Stimulated activated CD8-positive, alpha-beta memory T cell treated with anti-CD3 and anti-CD28 coated beads, Interleukin-4, amount 100 ng/mL, for 48 hours (primary cell): ENCODE data around the gene MPC1L.
"Not testable (repeated sequence)": the region's sequence is repeated elsewhere in the genome, so short reads cannot be mapped to it uniquely, and the experiment has no call there.

Experiments
- DNase-seq: peaks from one replicate; pipeline ENCODE4 v3.0.0-alpha.2; 2020

MPC1L gene

DNA sequence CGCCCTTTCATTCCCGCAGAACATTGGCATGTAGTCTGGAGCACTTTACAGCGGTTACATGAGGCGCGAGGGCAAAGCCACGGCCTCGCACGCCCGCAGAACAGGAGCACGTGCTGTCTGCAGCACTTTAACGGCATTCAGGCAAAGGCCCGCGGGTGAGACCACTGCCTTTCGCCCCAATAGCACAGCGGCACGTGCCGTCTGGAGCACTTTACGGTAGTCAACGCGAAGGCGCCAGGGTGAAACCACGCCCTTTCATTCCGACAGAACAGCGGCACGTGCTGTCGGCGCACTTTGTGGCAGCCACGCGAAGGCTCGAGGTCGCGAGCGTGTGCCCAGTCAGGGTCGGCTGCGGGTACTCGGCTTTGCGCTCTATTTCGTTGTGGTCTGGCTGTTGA lies at the start of gene MPC1L:
TSS of gene MPC1L (plus strand) at position 290 of the 398 bp plus-strand sequence. CDS start 138 bp downstream, outside the sequence.
- DNase-seq, result no peak

DNA sequence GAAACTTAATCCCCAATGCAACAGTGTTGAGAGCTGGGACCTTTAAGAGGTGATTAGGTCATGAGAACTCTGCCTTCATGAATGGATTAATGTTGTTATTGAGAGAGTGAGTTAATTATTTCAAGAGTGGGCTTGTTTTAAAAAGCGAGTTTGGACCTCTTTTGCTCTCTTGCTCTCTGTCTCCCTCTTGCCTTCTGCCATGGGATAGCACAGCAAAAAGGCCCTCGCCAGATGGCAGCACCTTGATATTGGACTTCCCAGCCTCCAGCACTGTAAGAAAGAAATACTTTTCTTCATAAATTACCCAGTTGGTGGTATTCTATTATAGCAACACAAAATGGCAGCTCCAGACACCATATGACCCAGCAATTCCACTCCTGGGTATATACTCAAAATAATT lies 49.5 kb upstream of the MPC1L start:
- peak; percentile 29 for DNase-seq

DNA sequence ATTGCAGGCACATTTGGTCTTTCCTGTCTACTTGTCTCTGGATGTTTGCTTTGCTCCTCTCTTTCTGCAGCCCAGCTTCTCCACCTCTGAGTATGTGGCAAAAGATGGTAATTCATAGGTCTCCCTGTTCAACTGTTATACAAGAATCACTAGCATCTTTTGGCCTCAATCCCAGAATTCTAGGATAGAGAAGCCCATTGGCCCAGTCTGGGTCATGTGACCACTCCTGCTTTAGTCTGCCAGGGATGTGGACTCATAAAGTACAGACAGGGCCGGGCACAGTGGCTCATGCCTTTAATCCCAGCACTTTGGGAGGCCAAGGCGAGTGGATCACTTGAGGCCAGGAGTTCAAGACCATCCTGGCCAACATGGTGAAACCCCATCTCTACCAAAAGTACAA lies 47.8 kb upstream of the MPC1L start:
- DNase-seq, result not testable (repeated sequence)

DNA sequence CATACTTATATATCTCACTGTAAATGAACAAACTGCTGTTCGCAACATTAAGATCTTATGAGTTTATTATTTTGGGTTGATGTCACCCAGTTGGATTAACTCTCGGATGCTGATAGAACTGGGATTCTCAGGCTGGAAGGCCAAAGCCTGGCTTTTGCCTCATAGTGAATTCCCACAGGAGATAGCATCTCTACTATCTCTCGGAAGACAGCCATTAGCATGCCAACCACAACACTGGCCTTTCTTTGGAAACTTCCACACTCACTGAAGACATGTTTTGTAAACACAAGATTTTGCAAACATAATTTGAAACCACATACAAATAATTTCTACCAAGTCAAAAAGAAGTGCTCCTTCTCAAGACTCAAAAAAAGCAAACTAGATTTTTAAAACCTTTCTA lies 46.9 kb upstream of the MPC1L start:
- DNase-seq, result no peak

DNA sequence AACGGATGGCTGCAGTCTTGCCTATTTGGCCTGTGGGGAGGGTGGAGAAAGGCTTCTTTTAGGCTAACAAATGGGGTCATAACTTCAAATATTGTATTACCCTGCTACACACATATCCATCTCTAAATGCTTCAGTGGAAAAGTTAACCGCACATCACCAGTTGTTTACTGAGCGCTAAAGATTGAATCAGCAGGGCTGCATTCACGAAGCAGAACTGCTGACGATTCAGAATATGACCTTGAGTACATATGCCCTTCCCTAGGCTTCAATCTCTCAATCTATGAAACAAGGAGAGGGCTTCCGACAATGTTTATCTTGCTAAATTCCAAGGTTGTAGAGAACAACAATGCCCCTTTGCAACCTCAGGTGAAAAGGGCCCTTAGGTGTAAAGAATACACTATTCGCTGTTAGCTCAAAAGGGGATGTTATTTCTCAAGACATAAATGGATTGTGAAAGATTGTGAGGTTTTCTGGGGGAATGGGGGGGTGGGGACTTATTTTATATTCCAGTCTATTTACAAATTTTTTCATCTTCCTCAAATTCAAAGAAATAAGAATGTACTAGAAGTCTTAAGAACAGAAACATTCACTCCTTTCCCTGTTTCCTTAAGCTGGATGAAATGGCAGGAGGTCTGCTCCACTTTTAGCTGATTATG lies 45.1 kb upstream of the MPC1L start:
- DNase-seq, result no peak

DNA sequence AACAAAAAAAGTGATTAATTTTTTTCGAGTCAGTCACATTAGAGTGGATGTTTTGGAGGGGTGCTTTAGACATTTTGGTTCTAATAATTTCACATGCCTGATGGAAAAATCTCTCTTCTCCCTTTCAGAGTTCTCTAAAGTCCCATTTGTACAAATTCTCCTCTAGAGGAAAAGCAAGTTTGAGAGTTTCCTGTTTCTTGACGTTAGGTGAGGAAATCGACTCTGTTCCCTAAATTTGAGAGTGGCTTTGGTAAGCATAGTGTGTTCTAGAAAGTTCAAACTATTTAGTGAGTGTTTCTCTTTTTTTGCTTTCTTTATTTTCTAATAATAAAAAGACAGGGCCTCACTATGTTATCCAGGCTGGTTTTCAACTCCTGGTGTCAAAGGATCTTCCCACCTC lies 44.1 kb upstream of the MPC1L start:
- DNase-seq, result no peak

DNA sequence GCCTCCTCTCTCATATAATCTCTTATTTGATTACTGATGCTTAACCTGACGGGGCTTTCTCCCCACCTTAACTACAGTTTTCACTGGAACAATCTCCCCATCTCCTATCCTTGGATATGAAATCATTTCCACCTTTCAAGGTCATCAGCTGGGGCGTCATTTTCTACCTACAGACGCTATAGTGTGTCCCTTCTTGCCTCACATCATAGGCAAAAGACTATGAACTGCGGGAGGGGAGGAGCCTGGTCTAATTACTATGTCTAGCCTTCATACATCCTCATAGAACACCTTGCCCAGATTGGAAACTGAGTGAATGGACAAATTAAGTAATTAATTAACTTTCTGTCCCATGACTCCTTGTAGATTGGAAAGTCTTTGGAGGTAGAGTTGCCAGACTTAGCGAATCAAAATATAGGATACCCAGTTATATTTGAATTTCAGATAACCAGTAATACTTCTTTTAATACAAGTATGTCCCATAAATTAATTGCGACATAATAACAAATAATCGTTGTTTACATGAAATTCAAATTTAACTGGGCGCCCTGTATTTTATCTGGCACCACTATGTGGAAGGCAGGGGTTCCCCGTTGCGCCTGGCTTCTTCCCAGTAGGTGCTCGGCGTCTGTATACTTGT lies 43.2 kb upstream of the MPC1L start:
- no peak for DNase-seq

DNA sequence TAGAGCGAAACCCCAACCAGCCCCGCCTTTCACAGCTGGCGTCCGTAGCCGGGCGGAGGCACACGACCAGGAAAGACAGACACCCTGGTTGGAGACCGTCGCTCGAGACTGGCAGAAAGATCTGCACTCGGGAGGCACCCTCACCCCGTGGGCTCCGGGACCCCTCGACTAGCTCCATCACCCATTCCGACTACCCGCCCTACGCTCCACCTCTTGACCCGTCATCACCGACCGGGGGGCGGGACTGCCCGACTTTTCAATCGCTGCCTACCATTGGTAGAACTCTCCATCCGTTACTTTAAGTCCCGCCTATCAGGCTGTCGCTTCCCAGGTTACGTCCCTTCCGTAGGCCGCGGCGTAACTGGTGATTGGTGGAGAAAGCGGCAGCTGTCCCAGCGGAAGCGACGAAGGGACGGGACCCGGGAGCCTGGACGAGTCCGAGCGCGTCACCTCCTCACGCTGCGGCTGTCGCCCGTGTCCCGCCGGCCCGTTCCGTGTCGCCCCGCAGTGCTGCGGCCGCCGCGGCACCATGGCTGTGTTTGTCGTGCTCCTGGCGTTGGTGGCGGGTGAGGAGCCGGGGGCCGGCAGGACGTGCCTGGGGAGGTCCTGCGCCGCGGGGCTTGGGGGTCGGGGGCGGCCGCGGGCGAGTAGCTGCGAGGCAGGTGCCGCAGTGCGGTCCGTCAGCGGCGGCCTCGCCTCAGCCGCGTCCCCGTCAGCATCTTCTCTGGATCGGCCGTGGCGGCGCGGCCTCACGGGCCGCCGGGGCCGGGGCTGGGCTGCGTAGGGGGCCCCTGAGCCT lies 42.5 kb upstream of the MPC1L start, which contains the start of gene ATP6AP2:
TSS of gene ATP6AP2 (plus strand) at position 434 of the 799 bp plus-strand sequence. CDS start at position 530, 96 bp downstream.
- DNase-seq, result peak; percentile 89

DNA sequence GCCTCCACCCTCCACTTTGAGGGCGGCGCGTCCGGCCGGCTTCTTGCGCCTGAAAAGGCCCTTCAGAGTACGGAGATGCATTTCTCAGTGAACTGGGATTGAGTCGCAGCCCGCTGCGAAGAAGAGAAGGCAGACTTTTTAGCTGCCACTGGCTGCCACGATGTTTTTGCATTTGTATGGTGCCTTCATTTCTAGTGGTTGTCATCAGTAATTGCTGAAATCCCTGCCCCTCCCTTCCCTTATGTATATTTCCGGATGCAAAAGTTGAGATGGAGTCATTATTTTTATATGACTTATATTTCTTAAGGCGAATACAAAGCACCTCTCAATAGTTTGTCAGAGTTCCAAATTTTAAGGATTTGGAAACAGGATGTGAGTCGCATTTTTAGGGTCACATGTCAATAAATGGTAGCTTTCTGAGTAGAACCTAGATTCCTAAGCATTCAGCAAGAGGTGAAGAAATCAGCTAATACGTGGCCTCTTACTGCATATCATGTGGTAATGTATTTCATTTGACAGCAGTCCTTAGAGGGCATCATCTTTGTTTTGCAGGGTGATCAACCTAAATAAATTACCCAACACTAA lies 41.8 kb upstream of the MPC1L start:
- DNase-seq, result peak; percentile 27

DNA sequence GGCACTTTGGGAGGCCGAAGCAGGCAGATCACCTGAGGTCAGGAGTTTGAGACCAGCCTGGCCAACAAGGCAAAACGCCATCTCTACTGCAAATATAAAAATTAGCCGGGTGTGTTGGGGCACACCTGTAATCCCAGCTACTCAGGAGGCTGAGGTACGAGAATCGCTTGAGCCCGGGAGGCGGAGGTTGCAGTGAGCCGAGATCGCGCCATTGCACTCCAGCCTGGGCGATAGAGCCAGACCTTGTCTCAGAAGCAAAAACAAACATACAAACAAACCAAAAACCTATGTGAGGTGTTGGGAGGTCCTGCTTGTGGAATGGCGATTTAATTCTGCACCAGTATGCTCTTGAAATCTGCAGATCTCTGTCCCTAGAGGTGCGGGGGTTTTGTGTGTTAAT lies 41.0 kb upstream of the MPC1L start:
- DNase-seq, result not testable (repeated sequence)

DNA sequence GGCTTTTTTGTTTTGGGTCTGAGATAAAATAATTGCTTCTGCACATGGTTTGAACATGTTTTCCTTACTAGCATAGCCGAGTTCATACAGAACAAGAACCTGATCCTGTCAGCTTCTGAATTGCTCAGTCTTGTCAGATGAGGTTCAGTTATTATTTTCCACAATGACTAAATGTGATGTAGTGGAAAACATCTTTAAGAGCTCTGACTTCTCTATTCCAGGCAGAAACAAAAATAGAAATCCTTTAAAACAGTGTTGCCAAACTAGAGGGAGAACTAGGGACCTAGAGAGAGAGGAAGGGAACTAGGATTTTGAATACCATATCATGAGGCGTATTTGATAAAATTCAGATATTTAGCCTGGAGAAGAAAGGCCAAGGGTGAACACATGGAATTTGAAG lies 40.4 kb upstream of the MPC1L start:
- DNase-seq, result no peak

DNA sequence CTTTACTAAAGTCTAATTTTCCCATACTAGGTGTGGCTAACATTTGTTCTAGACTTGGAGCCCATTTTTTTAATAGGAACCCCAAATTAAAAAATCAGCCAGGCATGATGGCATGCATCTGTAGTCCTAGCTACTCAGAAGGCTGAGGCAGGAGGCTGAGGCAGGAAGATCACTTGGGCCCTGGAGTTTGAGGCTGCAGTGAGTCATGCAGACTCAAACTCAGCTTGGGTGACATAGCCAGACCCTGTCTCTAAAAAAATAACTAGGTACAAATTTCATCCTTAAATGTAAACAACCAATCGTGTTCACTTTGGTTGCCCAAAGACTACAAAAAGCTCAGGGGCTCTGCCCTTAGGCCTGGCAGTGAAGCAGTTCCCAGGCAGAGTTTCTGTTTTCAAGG lies 35.6 kb upstream of the MPC1L start:
- DNase-seq, result not testable (repeated sequence)

DNA sequence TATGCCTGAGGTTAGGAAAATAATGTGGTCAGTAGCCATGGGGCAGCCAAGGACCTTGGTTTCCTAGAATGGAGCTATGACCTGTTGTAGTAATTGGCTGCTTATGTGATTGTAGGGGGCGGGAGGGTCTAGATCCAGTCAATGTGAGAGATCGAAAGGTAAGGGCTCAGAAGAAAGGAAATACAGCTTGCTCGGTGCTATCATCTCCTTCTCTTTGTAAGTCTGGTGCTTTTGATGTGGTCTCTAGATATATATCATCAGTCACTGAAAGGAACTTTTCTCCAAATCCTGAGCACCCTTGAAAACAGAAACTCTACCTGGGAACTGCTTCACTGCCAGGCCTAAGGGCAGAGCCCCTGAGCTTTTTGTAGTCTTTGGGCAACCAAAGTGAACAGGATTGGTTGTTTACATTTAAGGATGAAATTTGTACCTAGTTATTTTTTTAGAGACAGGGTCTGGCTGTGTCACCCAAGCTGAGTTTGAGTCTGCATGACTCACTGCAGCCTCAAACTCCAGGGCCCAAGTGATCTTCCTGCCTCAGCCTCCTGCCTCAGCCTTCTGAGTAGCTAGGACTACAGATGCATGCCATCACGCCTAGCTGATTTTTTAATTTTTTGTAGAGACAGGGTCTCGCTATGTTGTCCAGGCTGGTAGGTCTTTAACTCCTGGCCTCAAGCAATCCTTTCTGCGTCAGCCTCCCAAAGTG lies 33.5 kb upstream of the MPC1L start:
- peak; percentile 36 for DNase-seq

DNA sequence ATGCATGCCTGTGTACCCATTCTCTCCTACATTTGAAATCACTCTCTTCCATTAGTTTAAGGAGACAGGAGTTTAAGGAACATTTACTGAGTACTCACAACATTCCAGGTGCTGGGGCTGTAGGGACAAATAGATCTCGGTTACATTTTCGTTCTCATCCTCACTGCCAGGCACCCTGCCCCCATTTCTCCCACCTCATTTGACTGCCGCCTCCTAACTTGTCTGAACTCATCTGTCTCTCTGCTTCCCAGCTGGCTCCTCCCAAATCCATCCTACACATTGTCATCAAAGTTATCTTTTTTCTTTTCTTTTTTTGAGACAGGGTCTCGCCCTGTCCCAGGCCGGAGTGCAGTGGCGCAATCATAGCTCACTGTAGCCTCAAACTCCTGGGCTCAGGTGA lies 19.8 kb upstream of the MPC1L start:
- DNase-seq, result no peak

DNA sequence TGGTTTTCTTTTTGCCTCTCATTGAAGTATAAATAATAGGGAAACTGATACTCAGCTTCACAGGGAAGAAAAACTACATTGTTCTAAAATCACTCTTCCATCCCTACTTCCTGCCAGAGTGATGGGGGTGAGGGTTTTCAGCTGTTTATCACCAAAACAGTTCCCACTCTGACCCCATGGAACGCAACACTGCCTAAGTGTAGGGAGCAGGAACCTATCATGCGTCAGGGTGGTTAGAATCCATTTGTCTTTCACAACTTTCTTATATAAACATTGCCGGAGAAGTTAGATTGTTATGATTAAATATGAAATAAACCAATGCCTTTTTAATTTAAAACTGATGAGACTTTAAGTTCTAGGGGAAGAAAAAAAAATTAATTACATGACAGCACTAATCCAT lies 15.8 kb upstream of the MPC1L start:
- no peak for DNase-seq

DNA sequence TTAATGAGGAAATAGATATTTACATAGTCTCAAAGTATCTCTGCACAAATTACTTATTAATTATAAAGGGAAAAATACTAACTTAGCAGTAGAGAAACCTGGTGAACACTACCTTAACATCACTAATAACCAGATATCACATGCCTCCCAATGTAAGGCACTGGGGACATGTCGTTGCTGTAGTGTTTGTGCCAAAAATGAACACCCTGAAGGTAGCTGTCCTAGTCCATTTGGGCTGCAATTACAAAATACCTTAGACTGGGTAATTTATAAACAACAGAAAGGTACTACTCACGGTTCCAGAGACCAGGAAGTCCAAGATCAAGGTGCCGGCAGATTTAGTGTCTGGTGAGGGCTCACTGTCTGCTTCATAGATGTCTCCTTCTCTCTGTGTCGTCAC lies 10.7 kb upstream of the MPC1L start:
- no peak for DNase-seq

DNA sequence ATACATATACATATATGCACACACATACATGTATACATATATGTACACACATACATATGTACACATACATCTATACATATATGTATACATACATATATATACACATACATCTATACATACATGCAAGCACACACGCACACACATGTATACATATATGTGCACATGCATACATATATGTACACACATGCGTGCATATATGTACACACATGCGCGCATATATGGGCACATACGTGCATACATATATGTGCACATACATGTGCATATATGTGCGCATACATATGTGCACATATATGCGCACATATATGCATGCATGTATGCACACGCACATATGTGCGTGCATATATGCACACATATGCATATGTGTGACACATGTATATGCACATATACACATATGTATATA lies 7.3 kb upstream of the MPC1L start:
- DNase-seq, result no peak

DNA sequence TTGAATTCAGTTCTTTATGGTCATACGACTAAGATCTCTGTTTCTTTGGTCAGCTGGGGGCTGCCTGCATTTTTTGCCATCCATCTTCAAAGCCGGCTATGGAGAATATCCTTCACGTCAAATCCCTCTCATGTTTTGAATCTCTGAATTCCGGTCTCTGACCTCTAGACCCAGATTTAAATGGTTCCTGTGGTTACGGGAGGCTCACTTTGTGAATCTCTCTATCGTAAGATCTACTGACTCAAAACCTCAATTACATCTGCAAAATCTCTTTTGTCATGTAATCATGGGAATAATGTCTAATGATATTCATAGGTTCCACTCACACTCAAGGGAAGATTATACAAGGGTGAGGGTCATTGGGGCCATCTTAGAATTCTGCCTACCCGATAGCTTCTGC lies 5.7 kb upstream of the MPC1L start:
- DNase-seq, result no peak

DNA sequence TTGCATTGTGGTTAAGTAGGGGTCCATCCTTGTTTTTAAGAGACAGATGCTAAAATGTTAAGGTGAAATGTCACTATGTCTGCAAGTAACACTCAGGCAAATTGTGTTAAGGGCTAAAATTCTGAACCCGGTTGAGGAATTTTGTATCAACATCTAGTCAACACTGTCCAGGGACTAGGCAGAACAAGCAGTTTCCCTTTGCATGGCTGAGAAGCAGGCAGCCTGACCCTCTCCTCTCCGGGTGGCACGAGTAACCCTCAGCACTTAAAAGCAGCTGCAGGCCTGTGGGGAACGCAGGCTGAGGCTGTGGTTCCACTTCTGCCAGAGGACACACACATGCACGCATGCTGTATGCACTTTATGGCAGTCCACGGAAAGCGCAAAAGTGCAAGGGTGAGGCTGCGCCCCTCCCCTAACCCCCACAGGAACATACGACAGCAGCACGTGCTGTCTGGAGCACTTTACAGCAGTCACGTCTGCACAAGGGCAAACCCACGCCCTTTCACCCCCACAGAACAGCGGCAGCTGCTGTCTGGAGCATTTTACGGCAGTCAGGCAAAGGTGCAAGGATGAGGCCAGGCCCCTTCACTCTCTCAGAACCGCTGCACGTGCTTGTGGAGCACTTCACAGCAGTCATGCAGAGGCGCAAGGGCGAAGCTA lies 619 bp upstream of the MPC1L start:
- no peak for DNase-seq

DNA sequence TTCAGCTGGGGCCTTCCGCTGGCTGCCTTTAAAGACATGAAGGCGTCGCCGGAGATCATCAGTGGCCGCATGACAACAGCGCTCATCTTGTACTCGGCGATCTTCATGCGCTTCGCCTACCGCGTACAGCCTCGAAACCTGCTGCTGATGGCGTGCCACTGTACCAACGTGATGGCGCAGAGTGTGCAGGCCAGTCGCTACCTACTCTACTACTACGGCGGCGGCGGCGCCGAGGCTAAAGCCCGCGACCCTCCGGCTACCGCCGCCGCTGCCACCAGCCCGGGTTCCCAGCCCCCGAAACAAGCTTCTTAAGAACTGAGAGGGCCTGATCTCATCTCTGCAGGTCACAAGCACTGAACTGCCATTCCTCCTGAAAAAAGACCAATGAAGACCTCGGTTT lies 437 bp downstream of the MPC1L start:
- no peak for DNase-seq

DNA sequence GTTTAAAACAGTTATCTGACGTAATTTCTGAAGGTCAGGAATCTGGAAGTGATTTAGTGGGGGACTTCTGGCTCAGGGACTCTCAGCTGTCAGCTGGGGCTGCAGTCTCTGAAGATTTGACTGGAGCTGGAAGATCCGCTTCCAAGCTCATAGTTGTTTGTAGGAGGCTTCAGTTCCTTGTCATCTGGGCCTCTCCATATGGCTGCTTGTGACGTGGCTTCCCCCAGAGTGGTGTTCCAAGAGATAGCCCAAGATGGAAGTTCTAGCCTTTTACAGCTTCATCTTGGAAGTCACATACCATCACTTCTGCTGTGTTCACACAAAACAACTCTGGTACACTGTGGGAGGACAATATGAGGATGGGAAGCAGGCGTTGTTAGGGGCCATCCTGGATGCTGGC lies 2.1 kb downstream of the MPC1L start:
- DNase-seq, result no peak

DNA sequence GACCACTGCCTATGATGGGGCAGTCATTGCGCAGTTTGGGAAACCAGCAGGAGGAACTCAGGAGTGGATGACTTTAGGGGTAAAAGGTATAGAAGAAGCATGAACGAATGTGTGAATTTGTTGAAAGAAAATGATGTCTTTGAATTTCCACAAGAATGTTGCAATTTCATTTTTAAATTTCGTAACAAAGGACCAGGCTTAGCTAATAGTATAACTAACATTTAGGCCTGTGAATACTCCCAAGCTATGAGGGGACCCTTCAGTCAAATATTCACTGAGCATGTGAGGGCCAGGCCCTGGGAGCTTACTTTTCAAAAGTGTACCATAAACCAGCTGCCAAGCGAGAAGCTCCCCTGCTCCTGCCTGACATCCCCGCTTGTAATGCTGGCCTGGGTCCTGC lies 5.3 kb downstream of the MPC1L start:
- no peak for DNase-seq
